DLD1 (cell line): ENCODE measurements around the gene GCH1.
"Not testable (repeated sequence)": the region's sequence is repeated elsewhere in the genome, so short reads cannot be mapped to it uniquely, and the experiment has no call there.

Experiments
- in situ Hi-C: cut with HindIII; loops from 2 replicates; pipeline ENCODE4 v1.10.0; 2017; ENCODE audit warnings: low sequenced_read_pairs

The GCH1 gene

DNA sequence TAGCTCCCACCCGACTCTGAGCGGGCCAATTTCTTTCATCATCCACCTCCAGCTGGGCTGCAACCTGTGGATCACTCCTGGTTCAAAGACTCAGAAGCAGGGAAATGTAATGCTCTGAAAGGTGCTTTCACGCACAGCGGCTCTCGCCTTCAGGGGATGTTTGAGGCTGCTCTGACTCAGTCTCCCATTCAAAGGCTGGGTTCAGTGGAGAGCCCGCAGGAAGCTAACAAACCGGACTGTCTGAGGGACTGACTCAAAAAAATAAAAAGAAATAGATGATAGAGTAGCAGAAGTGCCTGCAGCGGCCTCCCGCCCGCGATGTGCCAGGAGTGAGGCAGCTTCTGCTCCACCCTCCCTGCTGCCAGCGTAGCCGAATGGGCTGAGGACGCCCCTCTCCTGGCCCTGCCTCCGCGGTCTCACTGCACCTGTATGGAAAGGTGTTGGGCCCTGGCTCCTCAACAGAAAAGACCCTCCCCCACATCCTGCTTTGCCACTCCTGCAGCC is 98.0 kb downstream of the GCH1 start:
- in situ Hi-C loops = no loop called here

DNA sequence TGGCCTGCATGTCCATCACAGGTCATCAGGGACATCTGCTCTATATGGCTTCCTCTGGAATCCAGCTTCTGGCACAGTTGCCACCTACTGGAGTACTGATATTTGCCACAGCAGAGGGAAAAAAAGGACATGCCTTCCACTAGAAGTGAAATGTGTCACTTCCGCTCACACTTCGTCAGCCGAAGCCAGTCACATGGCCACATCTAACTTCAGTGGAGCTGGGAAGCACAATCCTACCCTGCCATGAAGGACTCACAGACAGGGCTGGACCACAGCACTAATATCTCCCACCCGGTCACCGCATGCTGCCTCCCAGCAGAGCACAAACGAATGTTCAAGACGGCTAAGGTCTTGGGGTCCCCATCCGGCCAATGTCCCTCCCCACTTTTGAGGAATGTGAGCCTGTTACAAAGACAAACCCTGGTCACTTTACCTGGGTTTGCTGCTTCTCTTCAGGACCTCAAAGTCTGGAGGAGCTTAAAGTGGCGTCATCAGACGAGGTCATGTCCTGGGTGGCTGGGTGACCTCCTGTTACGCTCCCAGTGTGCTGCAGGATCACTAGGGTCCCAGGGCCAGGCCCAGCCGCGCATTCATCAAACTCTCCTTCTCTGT is 98.6 kb downstream of the GCH1 start:
- in situ Hi-C loops = no loop called here

- in situ Hi-C loops = no loop called here
Observed at GRCh38 chr14:54803396-54803795, 99.2 kb downstream of the GCH1 start.

- in situ Hi-C loops = not testable (repeated sequence)
Observed at GRCh38 chr14:54801482-54801881, 101.1 kb downstream of the GCH1 start.

DNA sequence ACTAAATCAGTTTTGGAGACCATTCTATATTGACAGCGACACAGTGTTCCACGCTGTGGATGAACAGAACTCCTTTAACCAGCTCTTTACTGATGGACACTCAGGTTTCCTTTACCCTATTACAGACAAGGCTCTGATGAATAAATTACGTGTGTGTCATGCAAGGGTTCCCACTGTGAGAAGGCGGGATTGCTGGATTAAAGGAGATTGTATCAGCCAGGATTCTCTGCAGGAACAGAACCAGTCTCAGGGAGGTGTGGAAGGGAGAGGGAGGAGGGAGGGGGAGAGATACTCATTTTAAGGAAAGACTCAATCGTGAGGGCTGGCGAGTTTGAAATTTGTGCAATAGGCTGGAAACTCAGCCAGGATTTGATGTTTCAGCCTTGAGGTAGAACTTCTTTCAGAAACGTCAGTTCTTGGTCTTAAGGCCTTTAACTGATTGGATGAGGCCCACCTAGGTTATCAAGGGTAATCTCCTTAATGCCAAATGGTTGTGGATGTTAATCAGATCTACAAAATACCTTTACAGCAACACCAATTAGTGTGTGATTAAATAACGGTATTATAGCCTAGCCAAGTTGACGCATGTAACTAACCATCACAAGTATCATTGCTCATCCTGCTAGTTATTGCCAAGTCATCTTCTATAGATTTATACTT is 104.0 kb downstream of the GCH1 start:
- in situ Hi-C loops = loop anchor here (25.0 kb wide), 1 partner anchor 236 kb away; the partner anchor contains the start of gene SAMD4A

- in situ Hi-C loops = loop anchor here (25.0 kb wide), 1 partner anchor 236 kb away; the partner anchor contains the start of gene SAMD4A
Observed at GRCh38 chr14:54797986-54798385, 104.6 kb downstream of the GCH1 start.

DNA sequence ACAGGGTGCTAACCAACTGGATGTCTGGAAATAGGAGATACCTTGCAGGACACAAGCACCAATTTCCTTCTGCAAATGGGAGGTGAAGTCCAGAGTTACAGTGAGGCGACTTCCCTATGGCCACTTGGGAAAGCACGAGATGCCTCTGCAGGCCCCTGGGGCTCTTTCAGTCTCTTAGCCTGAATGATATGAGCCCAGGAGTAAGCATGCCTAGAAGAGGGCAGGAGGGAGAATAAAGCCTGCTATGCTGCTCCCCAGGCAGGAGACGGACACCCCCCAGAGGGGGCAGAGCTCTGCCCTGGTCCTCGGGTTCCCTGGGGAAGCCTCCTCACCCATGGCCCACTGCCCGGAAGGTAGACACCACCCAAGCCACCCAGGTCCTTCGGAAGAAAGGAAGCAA is 105.1 kb downstream of the GCH1 start:
- in situ Hi-C loops = loop anchor here (25.0 kb wide), 1 partner anchor 235 kb away; the partner anchor contains the start of gene SAMD4A

- in situ Hi-C loops = loop anchor here (25.0 kb wide), 1 partner anchor 235 kb away; the partner anchor contains the start of gene SAMD4A
Observed at GRCh38 chr14:54796961-54797360, 105.7 kb downstream of the GCH1 start.

- in situ Hi-C loops = loop anchor here (25.0 kb wide), 1 partner anchor 232 kb away; the partner anchor contains the start of gene SAMD4A
Observed at GRCh38 chr14:54794796-54795195, 107.8 kb downstream of the GCH1 start.

DNA sequence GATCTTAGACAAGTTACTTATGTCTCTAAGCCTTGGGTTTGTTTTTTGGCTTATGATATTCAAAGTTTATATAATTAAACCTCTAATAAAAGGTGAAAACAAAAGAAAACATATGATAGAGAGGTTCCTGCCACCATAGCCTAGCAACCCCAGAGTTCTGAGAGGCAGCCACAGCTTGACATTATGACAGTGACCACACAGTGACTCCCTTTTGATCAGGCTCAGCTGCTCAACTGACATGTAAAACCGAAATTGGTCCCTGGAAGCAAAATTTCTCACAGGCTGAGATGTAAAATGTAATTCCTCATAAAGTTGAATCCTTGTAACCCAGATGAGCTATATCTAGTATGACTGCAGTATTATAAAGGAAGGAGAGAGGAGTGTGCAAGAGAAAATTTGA is 108.5 kb downstream of the GCH1 start:
- in situ Hi-C loops = loop anchor here (25.0 kb wide), 1 partner anchor 232 kb away; the partner anchor contains the start of gene SAMD4A

- in situ Hi-C loops = loop anchor here (25.0 kb wide), 1 partner anchor 230 kb away; the partner anchor contains the start of gene SAMD4A
Observed at GRCh38 chr14:54792288-54792687, 110.3 kb downstream of the GCH1 start.
